22Rv1 (cell line): ENCODE measurements around the gene DESI2.
"Not testable (repeated sequence)": the region's sequence is repeated elsewhere in the genome, so short reads cannot be mapped to it uniquely, and the experiment has no call there.

ENCODE experiments used
- H3K27ac ChIP-seq: fragments of 450-650 bp; 2 replicates; pipeline ENCODE4 v1.5.1; 2017
- ZFX ChIP-seq: fragments of 450-650 bp; IDR thresholded peaks from 2 replicates; pipeline ENCODE4 v1.6.1; 2017; ENCODE audit warnings: antibody characterized with exemption, borderline replicate concordance
- TF ChIP-seq, protein P1 (sequence below): fragments of 450-650 bp; IDR thresholded peaks from 2 replicates; pipeline ENCODE4 v1.5.1; 2017; ENCODE audit warnings: mild to moderate bottlenecking

DESI2 gene

DNA sequence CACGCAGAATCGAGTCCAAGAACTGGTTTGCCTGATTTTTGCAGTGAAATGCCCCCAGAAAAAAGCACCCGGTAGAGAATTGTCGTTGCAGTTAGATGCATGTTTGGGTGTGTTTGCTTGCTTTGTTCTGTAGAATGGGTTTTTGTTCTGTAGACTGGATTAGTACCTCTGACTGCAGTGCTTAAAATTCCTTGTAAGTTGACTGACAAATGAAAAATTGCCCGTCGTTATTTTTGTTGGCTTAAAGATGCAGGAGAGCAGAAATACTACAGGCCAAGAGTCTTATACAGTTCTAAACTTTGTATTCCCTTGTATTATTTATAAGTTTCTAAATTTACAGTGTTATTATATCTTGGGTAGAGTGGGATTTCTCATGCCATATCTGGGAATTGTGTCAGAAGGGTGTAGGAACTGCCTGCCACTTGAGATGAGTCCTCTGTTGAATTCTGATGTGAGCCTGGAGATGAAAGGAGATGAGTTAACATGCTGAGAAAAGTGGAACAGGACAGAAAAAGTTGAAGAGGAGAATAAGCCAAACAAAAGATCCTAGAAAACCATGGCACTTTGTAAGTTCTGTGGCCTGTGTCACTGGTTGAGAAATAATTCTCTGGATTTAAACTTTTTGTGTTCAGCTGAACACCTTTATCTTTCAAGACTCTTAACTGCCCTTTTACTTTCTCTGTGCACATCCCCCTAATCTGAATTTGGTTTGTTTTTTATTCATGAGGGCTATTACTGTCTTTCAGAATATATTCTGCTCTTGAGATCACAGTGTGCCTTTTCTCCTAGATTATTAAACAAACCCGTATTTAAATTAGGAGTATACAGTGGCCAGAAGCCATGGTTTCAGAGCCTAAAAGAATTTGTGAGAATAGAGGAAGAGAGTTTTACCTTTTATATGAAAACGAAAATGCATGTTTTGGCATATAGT, 1.4 kb downstream of the DESI2 start:
- TF ChIP-seq, protein P1, sequence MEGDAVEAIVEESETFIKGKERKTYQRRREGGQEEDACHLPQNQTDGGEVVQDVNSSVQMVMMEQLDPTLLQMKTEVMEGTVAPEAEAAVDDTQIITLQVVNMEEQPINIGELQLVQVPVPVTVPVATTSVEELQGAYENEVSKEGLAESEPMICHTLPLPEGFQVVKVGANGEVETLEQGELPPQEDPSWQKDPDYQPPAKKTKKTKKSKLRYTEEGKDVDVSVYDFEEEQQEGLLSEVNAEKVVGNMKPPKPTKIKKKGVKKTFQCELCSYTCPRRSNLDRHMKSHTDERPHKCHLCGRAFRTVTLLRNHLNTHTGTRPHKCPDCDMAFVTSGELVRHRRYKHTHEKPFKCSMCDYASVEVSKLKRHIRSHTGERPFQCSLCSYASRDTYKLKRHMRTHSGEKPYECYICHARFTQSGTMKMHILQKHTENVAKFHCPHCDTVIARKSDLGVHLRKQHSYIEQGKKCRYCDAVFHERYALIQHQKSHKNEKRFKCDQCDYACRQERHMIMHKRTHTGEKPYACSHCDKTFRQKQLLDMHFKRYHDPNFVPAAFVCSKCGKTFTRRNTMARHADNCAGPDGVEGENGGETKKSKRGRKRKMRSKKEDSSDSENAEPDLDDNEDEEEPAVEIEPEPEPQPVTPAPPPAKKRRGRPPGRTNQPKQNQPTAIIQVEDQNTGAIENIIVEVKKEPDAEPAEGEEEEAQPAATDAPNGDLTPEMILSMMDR, result no peak
- TF ChIP-seq ZFX, result no peak
- no peak overlapping the region for H3K27ac ChIP-seq

DNA sequence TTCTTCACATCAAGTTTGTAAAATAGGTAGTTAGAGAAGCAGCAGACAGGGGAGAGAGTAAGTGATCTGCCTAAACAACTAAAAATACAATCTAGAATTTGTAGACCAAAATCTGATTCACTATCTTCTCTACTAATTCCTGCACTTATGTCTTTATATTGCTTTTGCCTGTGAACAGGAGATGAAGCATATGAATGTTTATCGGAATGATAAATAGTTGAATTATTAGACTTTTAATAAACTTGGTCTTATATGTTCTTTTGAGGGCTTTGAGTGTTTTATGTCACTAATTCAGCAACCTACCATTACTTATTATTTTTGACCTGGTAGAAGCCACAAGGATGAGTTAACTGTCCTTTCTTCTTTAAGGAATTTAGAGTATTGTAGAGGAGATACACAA, 2.3 kb downstream of the DESI2 start:
- H3K27ac ChIP-seq, result no peak overlapping the region
- TF ChIP-seq, protein P1, result no peak
- TF ChIP-seq ZFX, result no peak

DNA sequence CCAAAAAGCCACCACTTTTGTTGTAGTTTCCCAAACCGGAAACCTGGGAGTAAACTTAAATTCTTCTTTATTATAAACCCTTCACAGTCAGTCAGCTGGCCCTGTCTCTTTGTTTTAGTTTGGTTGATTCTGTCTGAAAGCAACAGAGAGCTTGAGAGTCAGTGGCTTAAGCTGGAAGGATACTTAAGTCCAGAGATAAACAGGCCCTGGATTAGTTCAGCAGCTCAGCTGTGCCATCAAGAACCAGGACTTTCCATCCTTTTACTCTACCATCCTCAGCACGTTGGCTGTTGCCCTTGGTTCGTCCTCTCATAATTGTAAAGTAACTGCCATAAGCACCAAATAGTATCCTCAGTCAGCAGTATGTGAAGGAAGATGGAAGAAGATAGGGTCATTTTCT, 4.5 kb downstream of the DESI2 start:
- no peak overlapping the region for H3K27ac ChIP-seq
- TF ChIP-seq, protein P1, result no peak
- no peak for TF ChIP-seq ZFX

DNA sequence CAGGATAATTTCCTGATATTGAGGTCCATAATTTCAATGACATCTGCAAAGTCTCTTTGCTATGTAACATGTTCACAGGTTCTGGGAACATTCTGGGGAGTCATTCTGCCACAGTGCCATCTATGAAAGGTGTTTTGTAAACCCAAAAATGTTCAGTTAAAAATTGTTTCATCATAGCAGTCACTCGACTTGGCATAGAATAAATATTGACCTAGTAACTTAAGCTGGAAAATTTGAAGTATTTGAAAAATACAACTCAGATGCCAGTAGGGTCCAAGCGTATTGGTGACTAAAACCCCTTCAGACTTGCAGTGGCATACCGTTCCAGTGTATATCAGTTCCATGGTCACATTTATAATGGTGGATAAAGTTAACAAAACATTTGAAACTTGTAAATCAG, 6.8 kb downstream of the DESI2 start:
- TF ChIP-seq ZFX, result no peak
- TF ChIP-seq, protein P1, result no peak
- no peak overlapping the region for H3K27ac ChIP-seq

DNA sequence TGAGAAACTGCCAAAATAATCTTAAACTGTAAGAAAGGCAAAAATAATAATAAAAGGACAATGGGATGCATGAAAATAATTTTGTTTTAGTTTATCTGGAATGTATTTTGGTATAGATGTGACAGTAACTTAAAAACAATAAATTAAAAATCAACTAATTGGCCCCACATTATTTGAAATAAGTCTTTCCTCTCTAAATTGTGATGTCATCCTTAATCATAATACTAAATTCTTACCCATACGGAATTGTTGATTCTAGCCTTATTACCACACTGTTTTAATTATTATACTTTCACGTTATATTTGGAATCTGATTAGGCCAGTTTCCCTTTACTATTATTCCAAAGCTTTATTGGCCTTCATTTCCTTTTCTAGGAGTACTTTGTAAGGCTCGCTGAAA, 7.7 kb downstream of the DESI2 start:
- no peak overlapping the region for H3K27ac ChIP-seq
- TF ChIP-seq, protein P1, result no peak

DNA sequence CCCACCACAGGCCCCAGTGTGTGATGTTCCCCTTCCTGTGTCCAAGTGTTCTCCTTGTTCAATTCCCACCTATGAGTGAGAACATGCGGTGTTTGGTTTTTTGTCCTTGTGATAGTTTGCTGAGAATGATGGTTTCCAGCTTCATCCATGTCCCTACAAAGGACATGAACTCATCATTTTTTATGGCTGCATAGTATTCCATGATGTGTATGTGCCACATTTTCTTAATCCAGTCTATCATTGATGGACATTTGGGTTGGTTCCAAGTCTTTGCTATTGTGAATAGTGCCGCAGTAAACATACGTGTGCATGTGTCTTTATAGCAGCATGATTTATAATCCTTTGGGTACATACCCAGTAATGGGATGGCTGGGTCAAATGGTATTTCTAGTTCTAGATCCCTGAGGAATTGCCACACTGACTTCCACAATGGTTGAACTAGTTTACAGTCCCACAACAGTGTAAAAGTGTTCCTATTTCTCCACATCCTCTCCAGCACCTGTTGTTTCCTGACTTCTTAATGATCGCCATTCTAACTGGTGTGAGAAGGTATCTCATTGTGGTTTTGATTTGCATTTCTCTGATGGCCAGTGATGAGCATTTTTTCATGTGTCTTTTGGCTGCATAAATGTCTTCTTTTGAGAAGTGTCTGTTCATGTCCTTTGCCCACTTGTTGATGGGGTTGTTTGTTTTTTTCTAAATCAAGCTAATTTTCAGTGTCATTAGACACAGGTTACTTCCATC, 8.8 kb downstream of the DESI2 start:
- not testable (repeated sequence) for H3K27ac ChIP-seq

DNA sequence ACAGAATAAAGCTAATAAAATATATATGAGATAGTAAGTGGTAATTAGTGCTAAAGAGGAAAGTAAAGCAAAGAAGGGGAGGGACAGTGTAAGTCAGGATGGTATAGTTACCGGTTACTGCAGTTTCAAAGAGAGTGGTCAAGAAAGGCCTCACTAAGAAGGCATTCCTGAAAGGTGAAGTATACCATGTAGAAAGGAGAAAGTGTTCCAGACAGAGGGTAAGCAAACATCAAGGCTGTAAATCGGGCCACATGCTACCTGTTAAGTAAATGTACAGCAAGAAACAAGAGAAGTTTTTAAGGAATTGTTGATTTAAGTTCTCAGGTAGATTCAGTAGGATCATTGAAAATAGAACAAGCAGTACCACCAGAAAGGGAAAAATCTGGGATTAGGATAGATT, 9.7 kb downstream of the DESI2 start:
- TF ChIP-seq ZFX, result no peak
- TF ChIP-seq, protein P1, result no peak
- no peak overlapping the region for H3K27ac ChIP-seq
